ENCODE results near the gene IFRD2. TPM values are rescaled to one million over a fixed set of nuclear protein-coding genes. Genes with fewer than 3 reads are reported as not detected.

The IFRD2 gene
- total and polyA plus RNA-seq, 2 experiments from 2014 or later = 80.8 to 91.5 TPM

DNA sequence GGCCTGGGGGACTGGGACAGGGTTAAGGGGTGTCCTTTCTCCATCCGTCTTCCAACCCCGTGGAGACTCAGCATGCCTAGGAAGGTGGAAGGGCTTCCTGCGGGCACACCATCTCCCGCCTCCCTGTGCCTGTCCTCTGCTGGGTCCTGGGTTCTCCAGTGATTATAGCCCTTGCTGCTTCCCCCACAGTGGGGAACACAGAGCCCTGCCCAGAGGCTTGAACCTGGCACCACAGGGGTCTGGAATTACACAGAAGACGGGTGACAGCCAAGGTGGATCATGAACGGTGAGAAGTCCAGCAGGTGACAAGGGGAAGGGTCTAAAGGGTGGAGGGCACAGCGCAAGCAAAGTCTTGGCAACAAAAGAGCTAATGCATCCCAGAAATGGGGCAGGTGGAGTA, 29.5 kb downstream of the IFRD2 start:
- H3F3A ChIP-seq (replicated peaks; ENCODE audit: low read depth) = peaks cover 28% of the 10 kb centered on the region
- H3K4me3 ChIP-seq = no peak overlapping the region
- H3K4me3 Mint-ChIP-seq = no peak overlapping the region; the same call in 2 of the 3 replicates
- ATAC-seq (no peak), DNase-seq (ENCODE audit: low spot score) (no peak)
- H3K9me2 ChIP-seq (ENCODE audit: insufficient read depth) = no peaks in the 10 kb centered on the region
- H3K4me2 ChIP-seq = no peak overlapping the region
- no peaks in the 10 kb centered on the region for H3K27me3 ChIP-seq (ENCODE audit: insufficient read depth)
- H3K4me1 ChIP-seq (ENCODE audit: insufficient read depth) = peaks cover 46% of the 10 kb centered on the region
- no peak overlapping the region for H2AFZ ChIP-seq
- peak overlapping the region; percentile 9; the same call in 1 of the 2 replicates for H3K27ac Mint-ChIP-seq
- H3K27ac ChIP-seq (ENCODE audit: low read depth) = no peak overlapping the region
- H3K27me3 Mint-ChIP-seq (ENCODE audit: insufficient read depth, low read depth, poor library complexity) = peaks cover 27% of the 10 kb centered on the region
- H3K36me3 Mint-ChIP-seq (ENCODE audit: low read depth) = peaks cover 19% of the 10 kb centered on the region
- TF ChIP-seq, protein P1, sequence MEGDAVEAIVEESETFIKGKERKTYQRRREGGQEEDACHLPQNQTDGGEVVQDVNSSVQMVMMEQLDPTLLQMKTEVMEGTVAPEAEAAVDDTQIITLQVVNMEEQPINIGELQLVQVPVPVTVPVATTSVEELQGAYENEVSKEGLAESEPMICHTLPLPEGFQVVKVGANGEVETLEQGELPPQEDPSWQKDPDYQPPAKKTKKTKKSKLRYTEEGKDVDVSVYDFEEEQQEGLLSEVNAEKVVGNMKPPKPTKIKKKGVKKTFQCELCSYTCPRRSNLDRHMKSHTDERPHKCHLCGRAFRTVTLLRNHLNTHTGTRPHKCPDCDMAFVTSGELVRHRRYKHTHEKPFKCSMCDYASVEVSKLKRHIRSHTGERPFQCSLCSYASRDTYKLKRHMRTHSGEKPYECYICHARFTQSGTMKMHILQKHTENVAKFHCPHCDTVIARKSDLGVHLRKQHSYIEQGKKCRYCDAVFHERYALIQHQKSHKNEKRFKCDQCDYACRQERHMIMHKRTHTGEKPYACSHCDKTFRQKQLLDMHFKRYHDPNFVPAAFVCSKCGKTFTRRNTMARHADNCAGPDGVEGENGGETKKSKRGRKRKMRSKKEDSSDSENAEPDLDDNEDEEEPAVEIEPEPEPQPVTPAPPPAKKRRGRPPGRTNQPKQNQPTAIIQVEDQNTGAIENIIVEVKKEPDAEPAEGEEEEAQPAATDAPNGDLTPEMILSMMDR (conservative IDR thresholded peaks at IDR 0.05; ENCODE audit: low read depth in 2 of 2) = no peak
- TF ChIP-seq STAT1 (IDR thresholded peaks at IDR 0.05; ENCODE audit: unreplicated experiment) (no peak), CREB1 (CRISPR knock-in tag; IDR thresholded peaks at IDR 0.05; ENCODE audit: low read depth) (no peak), ZNF331 (CRISPR knock-in tag; IDR thresholded peaks at IDR 0.05; ENCODE audit: low read depth) (no peak), NANOG (IDR thresholded peaks at IDR 0.05; ENCODE audit: borderline replicate concordance) (no peak), POLR2AphosphoS5 (IDR thresholded peaks at IDR 0.05; ENCODE audit: low read depth) (no peak), EZH2 (IDR thresholded peaks at IDR 0.05; ENCODE audit: low read depth, unreplicated experiment) (no peak), JUNB (IDR thresholded peaks at IDR 0.05; ENCODE audit: unreplicated experiment) (no peak), ZNF114 (CRISPR knock-in tag; IDR thresholded peaks at IDR 0.05) (no peak), EZH2phosphoT487 (IDR thresholded peaks at IDR 0.05; ENCODE audit: unreplicated experiment) (no peak)
- TF ChIP-seq, protein P2, sequence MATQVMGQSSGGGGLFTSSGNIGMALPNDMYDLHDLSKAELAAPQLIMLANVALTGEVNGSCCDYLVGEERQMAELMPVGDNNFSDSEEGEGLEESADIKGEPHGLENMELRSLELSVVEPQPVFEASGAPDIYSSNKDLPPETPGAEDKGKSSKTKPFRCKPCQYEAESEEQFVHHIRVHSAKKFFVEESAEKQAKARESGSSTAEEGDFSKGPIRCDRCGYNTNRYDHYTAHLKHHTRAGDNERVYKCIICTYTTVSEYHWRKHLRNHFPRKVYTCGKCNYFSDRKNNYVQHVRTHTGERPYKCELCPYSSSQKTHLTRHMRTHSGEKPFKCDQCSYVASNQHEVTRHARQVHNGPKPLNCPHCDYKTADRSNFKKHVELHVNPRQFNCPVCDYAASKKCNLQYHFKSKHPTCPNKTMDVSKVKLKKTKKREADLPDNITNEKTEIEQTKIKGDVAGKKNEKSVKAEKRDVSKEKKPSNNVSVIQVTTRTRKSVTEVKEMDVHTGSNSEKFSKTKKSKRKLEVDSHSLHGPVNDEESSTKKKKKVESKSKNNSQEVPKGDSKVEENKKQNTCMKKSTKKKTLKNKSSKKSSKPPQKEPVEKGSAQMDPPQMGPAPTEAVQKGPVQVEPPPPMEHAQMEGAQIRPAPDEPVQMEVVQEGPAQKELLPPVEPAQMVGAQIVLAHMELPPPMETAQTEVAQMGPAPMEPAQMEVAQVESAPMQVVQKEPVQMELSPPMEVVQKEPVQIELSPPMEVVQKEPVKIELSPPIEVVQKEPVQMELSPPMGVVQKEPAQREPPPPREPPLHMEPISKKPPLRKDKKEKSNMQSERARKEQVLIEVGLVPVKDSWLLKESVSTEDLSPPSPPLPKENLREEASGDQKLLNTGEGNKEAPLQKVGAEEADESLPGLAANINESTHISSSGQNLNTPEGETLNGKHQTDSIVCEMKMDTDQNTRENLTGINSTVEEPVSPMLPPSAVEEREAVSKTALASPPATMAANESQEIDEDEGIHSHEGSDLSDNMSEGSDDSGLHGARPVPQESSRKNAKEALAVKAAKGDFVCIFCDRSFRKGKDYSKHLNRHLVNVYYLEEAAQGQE (IDR thresholded peaks at IDR 0.05; ENCODE audit: unreplicated experiment) = no peak
- TF ChIP-seq, protein P3, sequence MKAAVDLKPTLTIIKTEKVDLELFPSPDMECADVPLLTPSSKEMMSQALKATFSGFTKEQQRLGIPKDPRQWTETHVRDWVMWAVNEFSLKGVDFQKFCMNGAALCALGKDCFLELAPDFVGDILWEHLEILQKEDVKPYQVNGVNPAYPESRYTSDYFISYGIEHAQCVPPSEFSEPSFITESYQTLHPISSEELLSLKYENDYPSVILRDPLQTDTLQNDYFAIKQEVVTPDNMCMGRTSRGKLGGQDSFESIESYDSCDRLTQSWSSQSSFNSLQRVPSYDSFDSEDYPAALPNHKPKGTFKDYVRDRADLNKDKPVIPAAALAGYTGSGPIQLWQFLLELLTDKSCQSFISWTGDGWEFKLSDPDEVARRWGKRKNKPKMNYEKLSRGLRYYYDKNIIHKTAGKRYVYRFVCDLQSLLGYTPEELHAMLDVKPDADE (IDR thresholded peaks at IDR 0.05) = no peak
- TF ChIP-seq, protein P4, sequence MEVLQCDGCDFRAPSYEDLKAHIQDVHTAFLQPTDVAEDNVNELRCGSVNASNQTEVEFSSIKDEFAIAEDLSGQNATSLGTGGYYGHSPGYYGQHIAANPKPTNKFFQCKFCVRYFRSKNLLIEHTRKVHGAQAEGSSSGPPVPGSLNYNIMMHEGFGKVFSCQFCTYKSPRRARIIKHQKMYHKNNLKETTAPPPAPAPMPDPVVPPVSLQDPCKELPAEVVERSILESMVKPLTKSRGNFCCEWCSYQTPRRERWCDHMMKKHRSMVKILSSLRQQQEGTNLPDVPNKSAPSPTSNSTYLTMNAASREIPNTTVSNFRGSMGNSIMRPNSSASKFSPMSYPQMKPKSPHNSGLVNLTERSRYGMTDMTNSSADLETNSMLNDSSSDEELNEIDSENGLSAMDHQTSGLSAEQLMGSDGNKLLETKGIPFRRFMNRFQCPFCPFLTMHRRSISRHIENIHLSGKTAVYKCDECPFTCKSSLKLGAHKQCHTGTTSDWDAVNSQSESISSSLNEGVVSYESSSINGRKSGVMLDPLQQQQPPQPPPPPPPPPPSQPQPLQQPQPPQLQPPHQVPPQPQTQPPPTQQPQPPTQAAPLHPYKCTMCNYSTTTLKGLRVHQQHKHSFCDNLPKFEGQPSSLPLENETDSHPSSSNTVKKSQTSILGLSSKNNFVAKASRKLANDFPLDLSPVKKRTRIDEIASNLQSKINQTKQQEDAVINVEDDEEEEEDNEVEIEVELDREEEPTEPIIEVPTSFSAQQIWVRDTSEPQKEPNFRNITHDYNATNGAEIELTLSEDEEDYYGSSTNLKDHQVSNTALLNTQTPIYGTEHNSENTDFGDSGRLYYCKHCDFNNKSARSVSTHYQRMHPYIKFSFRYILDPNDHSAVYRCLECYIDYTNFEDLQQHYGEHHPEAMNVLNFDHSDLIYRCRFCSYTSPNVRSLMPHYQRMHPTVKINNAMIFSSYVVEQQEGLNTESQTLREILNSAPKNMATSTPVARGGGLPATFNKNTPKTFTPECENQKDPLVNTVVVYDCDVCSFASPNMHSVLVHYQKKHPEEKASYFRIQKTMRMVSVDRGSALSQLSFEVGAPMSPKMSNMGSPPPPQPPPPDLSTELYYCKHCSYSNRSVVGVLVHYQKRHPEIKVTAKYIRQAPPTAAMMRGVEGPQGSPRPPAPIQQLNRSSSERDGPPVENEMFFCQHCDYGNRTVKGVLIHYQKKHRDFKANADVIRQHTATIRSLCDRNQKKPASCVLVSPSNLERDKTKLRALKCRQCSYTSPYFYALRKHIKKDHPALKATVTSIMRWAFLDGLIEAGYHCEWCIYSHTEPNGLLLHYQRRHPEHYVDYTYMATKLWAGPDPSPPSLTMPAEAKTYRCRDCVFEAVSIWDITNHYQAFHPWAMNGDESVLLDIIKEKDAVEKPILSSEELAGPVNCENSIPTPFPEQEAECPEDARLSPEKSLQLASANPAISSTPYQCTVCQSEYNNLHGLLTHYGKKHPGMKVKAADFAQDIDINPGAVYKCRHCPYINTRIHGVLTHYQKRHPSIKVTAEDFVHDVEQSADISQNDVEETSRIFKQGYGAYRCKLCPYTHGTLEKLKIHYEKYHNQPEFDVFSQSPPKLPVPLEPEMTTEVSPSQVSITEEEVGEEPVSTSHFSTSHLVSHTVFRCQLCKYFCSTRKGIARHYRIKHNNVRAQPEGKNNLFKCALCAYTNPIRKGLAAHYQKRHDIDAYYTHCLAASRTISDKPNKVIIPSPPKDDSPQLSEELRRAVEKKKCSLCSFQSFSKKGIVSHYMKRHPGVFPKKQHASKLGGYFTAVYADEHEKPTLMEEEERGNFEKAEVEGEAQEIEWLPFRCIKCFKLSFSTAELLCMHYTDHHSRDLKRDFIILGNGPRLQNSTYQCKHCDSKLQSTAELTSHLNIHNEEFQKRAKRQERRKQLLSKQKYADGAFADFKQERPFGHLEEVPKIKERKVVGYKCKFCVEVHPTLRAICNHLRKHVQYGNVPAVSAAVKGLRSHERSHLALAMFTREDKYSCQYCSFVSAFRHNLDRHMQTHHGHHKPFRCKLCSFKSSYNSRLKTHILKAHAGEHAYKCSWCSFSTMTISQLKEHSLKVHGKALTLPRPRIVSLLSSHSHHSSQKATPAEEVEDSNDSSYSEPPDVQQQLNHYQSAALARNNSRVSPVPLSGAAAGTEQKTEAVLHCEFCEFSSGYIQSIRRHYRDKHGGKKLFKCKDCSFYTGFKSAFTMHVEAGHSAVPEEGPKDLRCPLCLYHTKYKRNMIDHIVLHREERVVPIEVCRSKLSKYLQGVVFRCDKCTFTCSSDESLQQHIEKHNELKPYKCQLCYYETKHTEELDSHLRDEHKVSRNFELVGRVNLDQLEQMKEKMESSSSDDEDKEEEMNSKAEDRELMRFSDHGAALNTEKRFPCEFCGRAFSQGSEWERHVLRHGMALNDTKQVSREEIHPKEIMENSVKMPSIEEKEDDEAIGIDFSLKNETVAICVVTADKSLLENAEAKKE (CRISPR knock-in tag; IDR thresholded peaks at IDR 0.05) = no peak
- no peaks in the 10 kb centered on the region; the same call in 1 of the 2 replicates for H4K20me1 ChIP-seq (replicated peaks; ENCODE audit: insufficient read depth)
- H3K9me3 Mint-ChIP-seq = no peaks in the 10 kb centered on the region
- peaks cover 52% of the 10 kb centered on the region for H3K4me1 Mint-ChIP-seq
- no peaks in the 10 kb centered on the region; the same call in 1 of the 2 replicates for H3K36me3 ChIP-seq (ENCODE audit: insufficient read depth)
- no peaks in the 10 kb centered on the region for H3K79me2 ChIP-seq (replicated peaks; ENCODE audit: insufficient read depth)

All from GM23338 (cell line).